Neural crest cell (in vitro differentiated cells): ENCODE measurements around the gene KRT6A. TPM values are rescaled to one million over a fixed set of nuclear protein-coding genes. Genes with fewer than 3 reads are reported as not detected.

Experiments
- DNase-seq: peaks from one replicate; pipeline ENCODE4 v3.0.0; 2021; ENCODE audit warnings: low read depth, mixed read lengths, low spot score
- H3K27ac Mint-ChIP-seq: one replicate; pipeline ENCODE4 v1.8.0; 2021; ENCODE audit warnings: mild to moderate bottlenecking, mixed read lengths; ENCODE audit not compliant: unreplicated experiment
- H3K27me3 Mint-ChIP-seq: 2 replicates; pipeline ENCODE4 v1.8.0; 2021; ENCODE audit warnings: low read depth, mild to moderate bottlenecking, mixed read lengths
- H3K36me3 Mint-ChIP-seq: 2 replicates; pipeline ENCODE4 v1.8.0; 2021; ENCODE audit warnings: low read depth, mild to moderate bottlenecking, mixed read lengths
- H3K4me1 Mint-ChIP-seq: 2 replicates; pipeline ENCODE4 v1.8.0; 2021; ENCODE audit warnings: mixed read lengths
- H3K4me3 Mint-ChIP-seq: one replicate; pipeline ENCODE4 v1.8.0; 2021; ENCODE audit warnings: mild to moderate bottlenecking, mixed read lengths
- H3K9me3 Mint-ChIP-seq: 2 replicates; pipeline ENCODE4 v1.8.0; 2021; ENCODE audit warnings: mixed read lengths
- CTCF ChIP-seq: fragments of 200-600 bp; sonication (generic); conservative IDR thresholded peaks from 2 replicates; pipeline ENCODE4 v1.5.0; 2021; ENCODE audit warnings: antibody characterized with exemption, mild to moderate bottlenecking
- total RNA-seq: library from RNA; stranded (reverse); gene quantifications from 2 replicates; pipeline ENCODE4 v1.2.1, GENCODE V29; 2021

KRT6A gene
- total RNA-seq, 1 donor from 2014 or later, result not detected

DNA sequence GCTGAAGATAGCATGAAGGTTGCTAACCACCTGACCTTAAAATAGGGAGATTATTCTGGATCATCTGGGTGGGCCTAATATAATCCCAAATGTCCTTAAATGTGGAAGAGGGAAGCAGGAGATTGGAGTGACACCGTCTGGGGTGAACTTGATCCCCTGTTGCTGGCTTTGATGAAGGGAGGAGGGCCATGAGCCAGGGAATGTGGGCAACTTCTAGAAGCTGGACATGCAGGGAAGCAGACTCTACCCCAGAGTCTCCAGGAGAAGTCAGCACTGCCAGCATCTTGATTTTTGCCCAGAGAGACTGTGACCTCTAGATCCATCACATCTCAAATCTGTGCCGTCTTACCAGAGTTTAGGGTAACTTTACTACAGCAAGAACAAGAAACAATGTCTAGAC lies 36.4 kb upstream of the KRT6A start:
- no peaks in the 10 kb centered on the region for H3K9me3 Mint-ChIP-seq
- H3K4me3 Mint-ChIP-seq, result no peak overlapping the region
- H3K36me3 Mint-ChIP-seq, result no peaks in the 10 kb centered on the region
- H3K27me3 Mint-ChIP-seq, result no peaks in the 10 kb centered on the region
- no peak for TF ChIP-seq CTCF
- DNase-seq, result no peak
- H3K4me1 Mint-ChIP-seq, result no peaks in the 10 kb centered on the region
- no peak overlapping the region for H3K27ac Mint-ChIP-seq

GRCh38 chr12:52528641-52529143 lies 35.6 kb upstream of the KRT6A start:
- no peaks in the 10 kb centered on the region for H3K27me3 Mint-ChIP-seq
- no peak for TF ChIP-seq CTCF

GRCh38 chr12:52527121-52527800 lies 34.2 kb upstream of the KRT6A start:
- Mint-ChIP-seq H3K4me1 (no peaks in the 10 kb centered on the region), H3K36me3 (no peaks in the 10 kb centered on the region), H3K9me3 (no peaks in the 10 kb centered on the region), H3K27ac (peak overlapping the region; percentile 67), H3K4me3 (no peak overlapping the region), H3K27me3 (no peaks in the 10 kb centered on the region)
- DNase-seq, result no peak
- TF ChIP-seq CTCF, result no peak

More at GRCh38 chr12:52528641-52529143, 35.6 kb upstream of the KRT6A start:
- Mint-ChIP-seq H3K9me3 (no peaks in the 10 kb centered on the region), H3K4me1 (no peaks in the 10 kb centered on the region), H3K36me3 (no peaks in the 10 kb centered on the region), H3K4me3 (no peak overlapping the region), H3K27ac (no peak overlapping the region)
- DNase-seq, result no peak

DNA sequence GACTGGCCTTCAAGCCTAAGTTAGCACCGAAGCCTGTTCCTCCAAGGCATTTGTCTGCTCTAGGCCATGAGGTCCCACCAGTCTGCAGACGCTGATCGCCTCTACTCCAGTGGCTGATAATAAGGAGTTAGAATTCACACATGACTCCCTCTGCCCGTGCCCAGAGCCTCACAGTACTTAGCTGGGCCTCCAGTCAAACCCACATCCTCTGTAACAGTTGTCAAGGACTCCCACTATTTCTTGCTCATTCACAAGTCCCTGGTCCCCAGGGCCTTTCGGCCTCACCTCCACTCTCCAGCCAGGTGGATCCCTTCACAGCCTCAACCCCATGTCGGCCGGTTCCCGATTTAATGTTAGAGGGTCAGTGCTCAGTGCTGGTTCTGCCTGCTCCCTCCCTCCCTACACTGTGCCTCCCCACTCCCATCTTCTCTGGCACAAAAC lies 33.5 kb upstream of the KRT6A start:
- H3K27ac Mint-ChIP-seq, result no peak overlapping the region

GRCh38 chr12:52525661-52526499 lies 32.8 kb upstream of the KRT6A start:
- Mint-ChIP-seq H3K27me3 (no peaks in the 10 kb centered on the region), H3K4me1 (no peaks in the 10 kb centered on the region), H3K4me3 (no peak overlapping the region), H3K27ac (no peak overlapping the region), H3K9me3 (no peaks in the 10 kb centered on the region), H3K36me3 (no peaks in the 10 kb centered on the region)
- TF ChIP-seq CTCF, result no peak
- no peak for DNase-seq

More for the DNA sequence above, 33.5 kb upstream of the KRT6A start:
- H3K4me1 Mint-ChIP-seq, result no peaks in the 10 kb centered on the region
- no peaks in the 10 kb centered on the region for H3K9me3 Mint-ChIP-seq
- H3K27me3 Mint-ChIP-seq, result no peaks in the 10 kb centered on the region
- H3K4me3 Mint-ChIP-seq, result no peak overlapping the region
- no peak for DNase-seq
- H3K36me3 Mint-ChIP-seq, result no peaks in the 10 kb centered on the region
- no peak for TF ChIP-seq CTCF
